GM20000 (cell line): ENCODE data around the gene INTS2.
"Not testable (repeated sequence)": the region's sequence is repeated elsewhere in the genome, so short reads cannot be mapped to it uniquely, and the experiment has no call there.

Source experiments
- DNase-seq: peaks from one replicate; pipeline ENCODE4 v3.0.0; 2012; ENCODE audit warnings: low spot score
- CTCF ChIP-seq: IDR thresholded peaks from 2 replicates; pipeline ENCODE4 v1.5.1; 2012; ENCODE audit warnings: mild to moderate bottlenecking, control low read depth; ENCODE audit errors: extremely low read depth, missing control alignments

INTS2 gene

GRCh38 chr17:61827649-61828395 is 100.0 kb downstream of the INTS2 start:
- no peak for DNase-seq
- TF ChIP-seq CTCF, result no peak

GRCh38 chr17:61826866-61827265 is 100.9 kb downstream of the INTS2 start:
- not testable (repeated sequence) for DNase-seq

- not testable (repeated sequence) for DNase-seq
These were observed 101.6 kb downstream of the INTS2 start for GRCh38 chr17:61826198-61826597.

GRCh38 chr17:61825448-61826137 is 102.2 kb downstream of the INTS2 start:
- no peak for DNase-seq
- no peak for TF ChIP-seq CTCF

- no peak for TF ChIP-seq CTCF
- no peak for DNase-seq
These were observed 105.2 kb downstream of the INTS2 start for GRCh38 chr17:61822326-61823285.

- DNase-seq, result no peak
These were observed 106.1 kb downstream of the INTS2 start for GRCh38 chr17:61821655-61822054.

GRCh38 chr17:61819265-61819664 is 108.5 kb downstream of the INTS2 start:
- DNase-seq, result not testable (repeated sequence)

More at GRCh38 chr17:61821655-61822054, 106.1 kb downstream of the INTS2 start:
- TF ChIP-seq CTCF, result no peak

- no peak for DNase-seq
- TF ChIP-seq CTCF, result no peak
These were observed 109.6 kb downstream of the INTS2 start for GRCh38 chr17:61818225-61818624.
